Fibroblast of upper back skin (primary cell): ENCODE results near the gene ARMC10.
"Not testable (repeated sequence)": the region's sequence is repeated elsewhere in the genome, so short reads cannot be mapped to it uniquely, and the experiment has no call there.

ENCODE experiments used
- DNase-seq: peaks from one replicate; pipeline ENCODE4 v3.0.0-alpha.2; 2013

ARMC10 gene

DNA sequence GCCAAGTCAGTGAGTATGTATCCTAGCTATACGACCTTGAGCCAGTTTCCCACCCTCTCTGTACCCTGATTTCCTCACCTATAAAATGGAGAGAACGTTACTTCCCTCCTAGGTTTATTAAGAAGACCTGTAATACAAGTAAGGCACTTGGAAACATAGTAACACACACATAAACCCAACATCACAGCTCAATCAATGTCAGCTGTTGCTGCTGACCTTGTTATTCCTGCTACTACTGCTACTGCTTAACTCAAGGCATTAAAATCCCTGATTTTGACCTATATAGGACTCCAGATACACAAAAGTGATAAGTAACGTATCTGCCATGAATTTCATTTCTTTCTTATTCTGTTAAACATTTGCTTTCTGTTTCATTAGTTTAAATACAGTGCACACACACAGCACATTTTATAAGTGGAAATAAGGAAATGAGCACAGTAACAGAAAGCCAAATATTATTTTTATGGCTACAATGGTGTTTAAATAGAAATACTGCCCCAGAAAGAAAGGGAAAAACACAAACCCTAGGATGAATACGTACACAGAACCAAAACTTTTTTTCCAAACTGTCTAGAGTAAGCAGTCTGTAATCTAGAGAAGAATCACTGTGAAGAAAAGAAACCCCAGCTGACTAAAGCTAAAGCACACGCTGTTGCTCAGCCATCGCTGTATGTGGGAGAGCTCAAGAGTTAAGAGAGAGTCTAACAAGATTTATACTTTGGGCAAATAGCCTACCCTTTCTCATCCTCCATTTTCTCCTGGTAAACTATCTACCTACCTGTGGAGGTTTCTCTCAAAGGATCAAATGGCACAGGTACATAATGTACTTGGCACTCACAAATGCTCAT, 55.0 kb downstream of the ARMC10 start:
- DNase-seq = no peak

DNA sequence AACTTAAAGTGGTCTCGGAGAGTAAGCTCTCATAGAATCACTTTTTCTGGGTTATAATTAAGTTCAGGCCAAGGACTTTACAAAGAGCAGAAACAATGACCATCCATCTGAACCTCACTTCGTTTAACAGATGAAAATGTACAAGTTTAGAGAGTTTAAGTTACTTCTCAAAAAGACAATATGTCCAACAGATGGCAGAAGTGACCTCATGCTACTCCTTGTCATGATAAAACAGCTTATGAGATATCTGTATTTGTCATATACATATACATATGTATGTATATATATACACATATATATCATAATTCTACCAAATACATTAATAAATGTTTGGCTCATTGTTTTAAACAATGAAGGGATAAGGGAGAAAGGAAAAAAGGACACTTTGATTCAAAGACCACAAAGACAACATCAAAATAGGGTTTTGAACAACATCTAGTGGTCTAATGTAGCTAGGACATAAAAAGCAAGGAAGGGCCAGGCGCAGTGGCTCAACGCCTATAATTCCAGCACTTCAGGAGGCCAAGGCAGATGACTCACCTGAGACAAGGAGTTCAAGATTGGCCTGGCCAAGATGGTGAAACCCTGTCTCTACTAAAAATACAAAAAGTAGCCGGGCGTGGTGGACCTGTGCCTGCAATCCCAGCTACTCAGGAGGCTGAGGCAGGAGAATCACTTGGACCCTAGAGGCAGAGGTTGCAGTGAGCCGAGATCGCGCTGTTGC, 56.1 kb downstream of the ARMC10 start:
- no peak for DNase-seq

DNA sequence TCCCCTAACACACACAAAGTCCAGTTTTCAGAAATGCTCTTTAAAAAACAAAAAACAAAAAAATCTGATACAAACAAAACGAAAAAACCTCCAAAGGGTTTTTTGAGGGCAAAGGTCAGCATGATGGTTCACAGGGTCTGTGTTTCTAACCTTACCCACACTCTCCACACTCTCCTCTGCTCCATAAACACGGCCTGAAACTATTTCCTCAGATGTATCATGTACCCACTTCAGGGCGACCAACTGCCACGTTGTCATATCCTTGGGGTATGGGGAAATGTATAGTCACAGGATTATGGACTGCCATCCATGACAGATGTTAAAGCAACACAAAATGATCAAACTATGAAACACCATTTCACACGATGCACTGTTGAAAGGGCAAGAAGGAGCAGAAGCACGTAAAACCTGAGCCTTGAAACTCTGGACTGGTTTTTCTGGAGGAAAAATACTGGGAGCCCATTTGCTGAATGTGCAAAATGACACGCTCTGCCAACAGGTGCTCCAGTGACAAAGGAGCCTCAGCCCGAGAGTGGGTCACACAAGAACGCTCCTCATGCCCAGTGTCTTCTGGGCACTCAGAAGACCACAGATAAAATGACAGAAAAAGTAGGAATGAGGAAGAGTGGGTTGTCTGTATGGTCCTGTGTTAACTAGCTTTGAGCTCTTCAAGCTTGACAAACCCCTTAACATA, 58.2 kb downstream of the ARMC10 start:
- no peak for DNase-seq

DNA sequence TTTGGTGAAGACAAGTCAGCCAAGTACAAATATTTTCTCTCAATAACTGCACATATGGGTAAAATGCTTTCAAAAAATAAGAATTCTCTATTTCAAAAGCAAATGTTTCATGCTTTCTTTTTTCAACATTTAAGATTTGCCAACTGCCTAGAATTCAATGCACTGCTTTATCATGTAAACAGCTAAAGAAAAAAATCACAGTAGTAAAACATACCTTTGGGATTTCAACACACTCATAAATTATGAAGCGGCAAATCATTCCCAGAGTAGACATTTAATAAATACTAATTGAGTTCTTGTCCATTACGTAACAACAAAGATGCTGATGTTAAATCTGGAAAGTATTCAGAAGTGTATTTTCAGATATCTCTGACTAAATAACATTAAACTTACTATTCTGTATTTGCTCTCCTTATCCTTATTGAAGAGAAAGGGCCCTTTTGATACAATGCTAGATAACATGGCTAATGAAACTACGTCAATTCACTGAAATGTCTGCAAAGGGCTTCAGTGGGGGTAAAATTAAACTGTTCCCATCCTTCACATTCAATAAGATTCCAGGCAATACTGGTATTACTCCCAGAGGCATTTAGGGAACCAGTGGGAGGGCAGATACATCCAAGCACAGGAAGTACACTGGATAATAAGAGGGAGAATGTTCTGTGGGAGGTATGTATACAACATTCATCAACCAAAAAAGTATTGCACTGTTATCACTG, 60.1 kb downstream of the ARMC10 start:
- peak; percentile 17 for DNase-seq

DNA sequence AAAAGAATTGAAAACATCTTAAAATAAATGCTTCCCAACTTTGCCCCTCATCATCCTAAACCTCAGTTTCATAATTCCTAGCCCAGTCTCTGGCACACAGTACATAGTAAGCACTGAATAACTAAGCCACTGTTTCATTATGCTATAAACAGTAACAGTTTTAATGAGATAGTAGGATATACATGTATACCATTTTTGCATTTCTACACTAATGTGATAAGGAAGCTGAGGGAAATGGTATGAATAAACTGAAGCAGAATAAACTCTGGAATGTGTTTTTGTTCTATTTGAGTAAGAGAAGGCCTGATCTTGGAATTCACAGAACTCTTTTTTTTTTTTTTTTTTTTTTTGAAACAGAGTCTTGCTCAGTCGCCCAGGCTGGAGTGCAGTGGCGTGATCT, 65.1 kb downstream of the ARMC10 start:
- no peak for DNase-seq

DNA sequence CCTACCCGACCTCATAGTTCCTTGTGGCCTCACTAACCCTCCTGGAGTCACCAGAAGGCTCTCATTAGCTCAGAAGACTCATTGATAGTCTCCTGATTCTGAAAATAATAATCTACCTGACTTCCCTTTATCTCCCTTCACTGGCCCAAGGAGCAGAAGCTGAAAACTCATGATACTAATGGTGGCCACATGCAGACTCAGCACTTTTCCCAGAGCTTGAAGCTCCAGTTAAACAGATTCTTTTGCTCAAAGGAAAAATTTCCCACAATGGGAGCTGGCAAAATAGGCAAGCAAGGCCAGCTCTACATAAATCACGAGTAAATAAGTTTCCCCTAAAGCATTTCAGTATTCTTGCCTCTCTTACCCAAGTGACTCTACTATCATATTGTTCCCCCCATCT, 65.7 kb downstream of the ARMC10 start:
- no peak for DNase-seq

DNA sequence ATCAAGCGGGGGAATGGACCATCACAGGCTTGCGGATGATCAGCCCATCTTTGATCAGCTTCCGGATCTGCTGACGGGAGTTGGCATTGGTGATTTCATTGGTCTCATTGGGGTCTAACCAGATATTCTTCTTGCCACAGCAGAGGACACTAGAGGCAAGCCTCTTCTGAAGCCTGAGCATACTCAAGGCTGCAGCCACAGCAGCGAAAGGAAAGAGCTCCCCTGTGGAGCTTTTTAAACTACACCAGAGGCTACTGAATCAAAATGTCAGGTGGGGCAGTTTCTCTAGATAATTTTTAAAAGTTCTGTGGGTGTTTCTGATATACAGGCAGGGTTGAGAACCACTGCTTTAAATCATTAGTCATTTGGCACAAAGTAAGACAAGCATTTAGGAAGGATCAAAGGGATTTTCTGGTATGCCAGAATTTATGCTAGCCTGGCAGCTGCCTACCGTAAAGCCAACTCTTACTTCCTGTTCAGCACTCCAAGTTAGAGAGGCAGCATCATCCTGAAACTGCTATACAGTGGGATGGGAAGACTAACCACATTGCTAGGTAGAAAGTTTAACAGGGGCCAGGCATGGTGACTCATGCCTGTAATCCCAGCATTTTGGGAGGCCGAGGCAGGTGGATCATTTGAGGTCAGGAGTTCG, 66.9 kb downstream of the ARMC10 start:
- DNase-seq = peak; percentile 17

DNA sequence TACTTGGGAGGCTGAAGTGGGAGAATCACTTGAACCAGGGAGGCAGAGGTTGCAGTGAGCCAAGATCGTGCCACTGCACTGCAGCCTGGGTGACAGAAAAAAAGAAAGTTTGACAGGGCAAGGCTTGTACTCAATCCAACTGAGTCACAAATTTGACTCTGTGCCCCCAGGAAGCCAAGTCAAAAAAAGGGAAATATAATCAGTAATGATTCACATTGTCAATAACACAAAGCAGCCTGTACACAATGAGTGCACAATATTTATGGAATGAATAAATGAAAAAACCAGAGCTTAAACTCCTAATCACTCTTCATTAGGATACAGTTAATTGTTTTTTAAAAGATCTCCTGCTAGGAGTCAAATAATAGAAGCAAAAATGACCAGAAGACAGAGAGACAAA, 67.6 kb downstream of the ARMC10 start:
- no peak for DNase-seq

DNA sequence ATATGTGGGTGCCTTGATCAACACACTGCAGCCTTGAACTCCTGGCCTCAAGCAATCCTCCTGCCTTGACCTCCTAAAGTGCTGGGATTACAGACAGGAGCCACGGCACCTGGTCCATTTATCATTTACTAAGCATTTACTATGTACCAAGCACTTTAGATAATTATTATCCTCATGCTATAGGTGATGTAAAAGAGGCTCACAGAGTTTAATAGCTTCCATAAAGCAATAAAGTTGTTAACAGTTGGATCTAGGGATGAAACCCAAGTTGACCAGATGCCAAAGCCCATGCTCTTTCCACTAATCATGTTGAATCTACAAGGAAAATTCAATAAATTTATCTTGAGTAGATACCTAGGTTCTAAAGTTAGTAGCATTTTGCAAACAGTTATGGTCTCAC, 68.9 kb downstream of the ARMC10 start:
- no peak for DNase-seq

DNA sequence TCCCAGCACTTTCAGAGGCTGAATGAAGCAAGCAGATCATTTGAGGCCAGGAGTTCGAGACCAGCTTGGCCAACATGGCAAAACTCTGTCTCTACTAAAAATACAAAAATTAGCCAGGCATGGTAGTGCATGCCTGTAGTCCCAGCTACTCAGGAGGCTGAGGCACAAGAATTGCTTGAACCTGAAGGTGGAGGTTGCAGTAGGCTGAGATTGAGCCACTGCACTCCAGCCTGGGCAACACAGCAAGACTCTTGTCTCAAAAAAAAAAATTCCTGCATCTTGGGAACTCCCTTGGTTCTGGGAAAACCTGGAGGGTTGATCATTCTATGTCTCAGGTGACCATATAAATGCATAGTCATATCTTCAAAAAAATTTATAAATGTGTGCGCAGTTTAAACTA, 69.8 kb downstream of the ARMC10 start:
- DNase-seq = not testable (repeated sequence)

DNA sequence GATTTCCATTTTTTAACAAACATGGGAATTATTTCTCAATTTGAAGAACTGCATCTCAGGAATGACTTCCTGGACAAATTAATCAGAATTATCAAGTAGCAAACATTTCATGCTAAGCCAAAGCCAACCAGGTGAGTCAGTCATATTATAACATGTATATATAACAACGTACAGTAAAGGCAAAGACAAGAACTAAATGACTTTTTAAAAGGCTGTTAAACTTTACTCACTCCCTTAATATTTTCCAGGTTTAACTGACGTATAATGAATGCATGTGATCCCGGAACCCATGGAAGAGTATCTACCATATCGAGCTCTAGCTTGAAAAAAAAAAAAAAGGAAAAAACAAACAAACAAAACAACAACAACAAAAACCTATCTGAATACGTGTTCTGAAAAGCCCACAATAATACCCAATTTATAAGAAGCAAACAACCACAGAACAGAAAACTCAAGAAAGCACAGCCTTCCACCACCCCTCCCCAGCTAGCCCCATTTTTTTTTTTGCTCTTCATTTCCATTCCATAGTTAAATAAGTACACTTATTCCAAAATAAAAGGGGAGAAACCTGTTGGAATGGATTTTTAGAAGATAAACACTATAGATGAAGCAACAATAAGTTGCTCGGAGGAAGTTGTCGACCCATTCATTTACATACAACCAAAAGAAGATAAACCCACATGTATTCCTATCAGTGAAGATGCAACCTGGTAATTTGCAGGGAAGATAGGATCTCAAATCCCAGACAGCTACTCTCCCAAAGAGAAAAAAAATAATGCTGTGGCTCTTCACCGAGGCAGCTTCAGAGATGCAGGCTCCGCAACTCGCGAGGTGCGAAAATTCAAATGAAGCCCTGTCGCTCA, 73.4 kb downstream of the ARMC10 start:
- DNase-seq = no peak
